NT2/D1 (cell line): ENCODE measurements around the gene SLC4A4.

Source experiments
- DNase-seq: peaks from one replicate; pipeline ENCODE4 v3.0.0-alpha.2; 2011; ENCODE audit warnings: low read depth, low spot score
- H3K27me3 ChIP-seq: 2 replicates; pipeline ENCODE4 v1.6.0; 2011; ENCODE audit warnings: mild to moderate bottlenecking; ENCODE audit not compliant: insufficient read length, insufficient read depth
- H3K36me3 ChIP-seq: 2 replicates; pipeline ENCODE4 v1.6.1; 2011; ENCODE audit warnings: mild to moderate bottlenecking, low read length, mixed read lengths; ENCODE audit not compliant: insufficient read depth, insufficient read length
- H3K4me1 ChIP-seq: 2 replicates; pipeline ENCODE4 v1.5.1; 2011; ENCODE audit not compliant: insufficient read depth, insufficient read length
- H3K4me3 ChIP-seq: 2 replicates; pipeline ENCODE4 v1.5.1; 2011; ENCODE audit warnings: low read depth; ENCODE audit not compliant: insufficient read length
- H3K9ac ChIP-seq: 2 replicates; pipeline ENCODE4 v1.6.0; 2011; ENCODE audit warnings: low read depth; ENCODE audit not compliant: insufficient read length
- H3K9me3 ChIP-seq: 2 replicates; pipeline ENCODE4 v1.5.1; 2011; ENCODE audit warnings: mild to moderate bottlenecking, low read length; ENCODE audit not compliant: insufficient read depth
- SUZ12 ChIP-seq: IDR thresholded peaks from 2 replicates; pipeline ENCODE4 v1.6.1; 2011; ENCODE audit not compliant: insufficient read length, insufficient read depth; ENCODE audit errors: extremely low read depth
- YY1 ChIP-seq: IDR thresholded peaks from 2 replicates; pipeline ENCODE4 v1.6.1; 2011; ENCODE audit not compliant: insufficient read length, insufficient read depth
- ZNF274 ChIP-seq: IDR thresholded peaks from 2 replicates; pipeline ENCODE4 v1.6.1; 2011; ENCODE audit warnings: mild to moderate bottlenecking, low read depth, low read length

Gene SLC4A4

DNA sequence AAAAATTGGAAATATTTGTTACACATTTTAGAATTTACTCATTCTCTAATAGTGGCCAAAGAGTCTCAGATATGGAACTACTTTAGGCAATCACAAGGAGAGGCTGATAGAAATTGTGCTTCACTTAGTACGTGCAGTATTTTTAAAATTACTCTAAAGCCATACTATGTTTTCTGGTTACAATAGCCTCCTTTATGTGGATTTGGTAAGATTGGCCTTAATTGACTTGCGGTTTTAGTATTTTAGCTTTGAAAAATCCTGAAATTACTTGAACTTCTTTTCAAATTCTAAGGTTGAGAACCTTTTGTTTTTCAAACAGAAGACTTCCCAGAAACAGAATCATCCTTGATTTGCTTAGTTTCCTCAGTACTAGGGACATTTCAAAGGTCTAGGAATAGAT is 215.2 kb downstream of the SLC4A4 start:
- Histone ChIP-seq H3K27me3 (no peaks in the 10 kb centered on the region), H3K9ac (no peak overlapping the region), H3K4me3 (no peak overlapping the region), H3K36me3 (no peaks in the 10 kb centered on the region), H3K4me1 (no peaks in the 10 kb centered on the region), H3K9me3 (no peaks in the 10 kb centered on the region)
- no peak for TF ChIP-seq SUZ12
- TF ChIP-seq ZNF274, result no peak
- TF ChIP-seq YY1, result no peak
- DNase-seq, result no peak

- Histone ChIP-seq H3K9ac (no peak overlapping the region), H3K9me3 (no peaks in the 10 kb centered on the region), H3K4me3 (no peak overlapping the region), H3K27me3 (no peaks in the 10 kb centered on the region), H3K4me1 (no peaks in the 10 kb centered on the region), H3K36me3 (no peaks in the 10 kb centered on the region)
- DNase-seq, result no peak
- TF ChIP-seq YY1 (no peak), ZNF274 (no peak)
Observed at GRCh38 chr4:71558248-71558647, 219.4 kb downstream of the SLC4A4 start.

GRCh38 chr4:71559957-71560571 is 221.2 kb downstream of the SLC4A4 start:
- no peak overlapping the region for H3K9ac ChIP-seq
- TF ChIP-seq YY1, result no peak
- TF ChIP-seq ZNF274, result no peak
- no peak for TF ChIP-seq SUZ12
- no peaks in the 10 kb centered on the region for H3K27me3 ChIP-seq
- no peak for DNase-seq
- H3K4me3 ChIP-seq, result no peak overlapping the region
- no peaks in the 10 kb centered on the region for H3K4me1 ChIP-seq
- no peaks in the 10 kb centered on the region for H3K9me3 ChIP-seq
- H3K36me3 ChIP-seq, result no peaks in the 10 kb centered on the region

DNA sequence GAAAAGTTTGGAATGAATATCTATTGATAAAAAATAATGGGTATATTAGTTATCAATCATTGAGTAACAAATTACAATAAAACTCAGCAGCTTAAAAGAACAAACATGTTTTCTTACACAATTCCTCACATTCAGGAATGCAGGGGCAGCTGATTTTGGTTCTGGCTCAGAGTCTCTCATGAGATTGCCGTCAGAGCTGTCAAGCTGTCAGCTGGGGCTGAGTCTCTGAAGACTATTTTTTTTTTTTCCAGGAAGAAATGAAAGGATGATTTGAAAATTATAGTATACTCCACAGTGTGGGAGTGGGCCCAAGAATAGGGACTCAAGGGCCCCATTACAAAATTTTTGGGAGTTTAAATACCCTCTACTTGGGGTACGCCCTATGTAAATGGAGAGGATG is 226.0 kb downstream of the SLC4A4 start:
- Histone ChIP-seq H3K27me3 (no peaks in the 10 kb centered on the region), H3K36me3 (no peaks in the 10 kb centered on the region), H3K4me3 (no peak overlapping the region), H3K9me3 (no peaks in the 10 kb centered on the region), H3K4me1 (no peaks in the 10 kb centered on the region), H3K9ac (no peak overlapping the region)
- TF ChIP-seq YY1 (no peak), SUZ12 (no peak), ZNF274 (no peak)
- DNase-seq, result no peak

GRCh38 chr4:71566856-71567255 is 228.0 kb downstream of the SLC4A4 start:
- Histone ChIP-seq H3K9ac (no peak overlapping the region), H3K9me3 (no peaks in the 10 kb centered on the region), H3K4me1 (no peaks in the 10 kb centered on the region), H3K27me3 (no peaks in the 10 kb centered on the region), H3K36me3 (no peaks in the 10 kb centered on the region), H3K4me3 (no peak overlapping the region)
- no peak for TF ChIP-seq SUZ12
- no peak for TF ChIP-seq YY1
- no peak for TF ChIP-seq ZNF274
- no peak for DNase-seq

GRCh38 chr4:71568131-71568530 is 229.3 kb downstream of the SLC4A4 start:
- no peaks in the 10 kb centered on the region for H3K36me3 ChIP-seq
- H3K9ac ChIP-seq, result no peak overlapping the region
- H3K9me3 ChIP-seq, result no peaks in the 10 kb centered on the region
- H3K4me3 ChIP-seq, result no peak overlapping the region
- H3K27me3 ChIP-seq, result no peaks in the 10 kb centered on the region
- no peaks in the 10 kb centered on the region for H3K4me1 ChIP-seq
- TF ChIP-seq ZNF274 (no peak), YY1 (no peak), SUZ12 (no peak)
- DNase-seq, result no peak

DNA sequence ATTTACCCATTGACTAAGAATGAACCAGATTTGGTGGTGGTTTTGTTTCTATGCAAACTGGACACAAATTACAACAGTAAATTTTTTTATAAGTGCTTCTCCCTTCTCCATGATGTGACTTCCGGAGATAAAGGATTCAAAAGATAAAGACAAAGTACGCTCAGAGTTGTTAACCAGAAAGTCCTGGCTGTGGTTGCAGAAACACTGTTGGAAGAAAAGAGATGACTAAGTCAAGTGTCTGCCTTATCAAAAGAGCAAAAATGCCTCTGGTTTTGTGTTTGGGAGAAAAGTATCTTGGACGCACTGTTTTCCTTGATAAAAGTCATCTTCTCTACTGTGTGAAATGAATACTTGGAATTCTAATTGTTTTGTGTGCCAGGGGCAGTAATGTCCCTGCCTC is 231.7 kb downstream of the SLC4A4 start:
- H3K27me3 ChIP-seq, result no peaks in the 10 kb centered on the region
- TF ChIP-seq YY1 (no peak), SUZ12 (no peak), ZNF274 (no peak)
- no peaks in the 10 kb centered on the region for H3K4me1 ChIP-seq
- no peak overlapping the region for H3K4me3 ChIP-seq
- H3K36me3 ChIP-seq, result no peaks in the 10 kb centered on the region
- H3K9me3 ChIP-seq, result no peaks in the 10 kb centered on the region
- no peak overlapping the region for H3K9ac ChIP-seq
- DNase-seq, result no peak
